ENCODE results near the gene SPTLC1.

GRCh38 chr9:92136184-92136858 lies 21.1 kb upstream of the SPTLC1 start:
- TF ChIP-seq FOXM1 (IDR thresholded peaks at IDR 0.05; ENCODE audit: borderline replicate concordance, low read depth) (no peak), CEBPB (IDR thresholded peaks at IDR 0.05) (no peak), RAD21 (IDR thresholded peaks at IDR 0.05; ENCODE audit: low read depth) (no peak), YY1 (IDR thresholded peaks at IDR 0.05; ENCODE audit: low read depth) (no peak), EP300 (IDR thresholded peaks at IDR 0.05; ENCODE audit: borderline replicate concordance) (no peak), NFIC (IDR thresholded peaks at IDR 0.05) (no peak), TEAD4 (IDR thresholded peaks at IDR 0.05) (no peak)
- TF ChIP-seq, protein P1, sequence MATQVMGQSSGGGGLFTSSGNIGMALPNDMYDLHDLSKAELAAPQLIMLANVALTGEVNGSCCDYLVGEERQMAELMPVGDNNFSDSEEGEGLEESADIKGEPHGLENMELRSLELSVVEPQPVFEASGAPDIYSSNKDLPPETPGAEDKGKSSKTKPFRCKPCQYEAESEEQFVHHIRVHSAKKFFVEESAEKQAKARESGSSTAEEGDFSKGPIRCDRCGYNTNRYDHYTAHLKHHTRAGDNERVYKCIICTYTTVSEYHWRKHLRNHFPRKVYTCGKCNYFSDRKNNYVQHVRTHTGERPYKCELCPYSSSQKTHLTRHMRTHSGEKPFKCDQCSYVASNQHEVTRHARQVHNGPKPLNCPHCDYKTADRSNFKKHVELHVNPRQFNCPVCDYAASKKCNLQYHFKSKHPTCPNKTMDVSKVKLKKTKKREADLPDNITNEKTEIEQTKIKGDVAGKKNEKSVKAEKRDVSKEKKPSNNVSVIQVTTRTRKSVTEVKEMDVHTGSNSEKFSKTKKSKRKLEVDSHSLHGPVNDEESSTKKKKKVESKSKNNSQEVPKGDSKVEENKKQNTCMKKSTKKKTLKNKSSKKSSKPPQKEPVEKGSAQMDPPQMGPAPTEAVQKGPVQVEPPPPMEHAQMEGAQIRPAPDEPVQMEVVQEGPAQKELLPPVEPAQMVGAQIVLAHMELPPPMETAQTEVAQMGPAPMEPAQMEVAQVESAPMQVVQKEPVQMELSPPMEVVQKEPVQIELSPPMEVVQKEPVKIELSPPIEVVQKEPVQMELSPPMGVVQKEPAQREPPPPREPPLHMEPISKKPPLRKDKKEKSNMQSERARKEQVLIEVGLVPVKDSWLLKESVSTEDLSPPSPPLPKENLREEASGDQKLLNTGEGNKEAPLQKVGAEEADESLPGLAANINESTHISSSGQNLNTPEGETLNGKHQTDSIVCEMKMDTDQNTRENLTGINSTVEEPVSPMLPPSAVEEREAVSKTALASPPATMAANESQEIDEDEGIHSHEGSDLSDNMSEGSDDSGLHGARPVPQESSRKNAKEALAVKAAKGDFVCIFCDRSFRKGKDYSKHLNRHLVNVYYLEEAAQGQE (IDR thresholded peaks at IDR 0.05; ENCODE audit: low read depth) = no peak

All from Ishikawa (cell line).